ENCODE measurements around the gene SNX17.

The SNX17 gene

DNA sequence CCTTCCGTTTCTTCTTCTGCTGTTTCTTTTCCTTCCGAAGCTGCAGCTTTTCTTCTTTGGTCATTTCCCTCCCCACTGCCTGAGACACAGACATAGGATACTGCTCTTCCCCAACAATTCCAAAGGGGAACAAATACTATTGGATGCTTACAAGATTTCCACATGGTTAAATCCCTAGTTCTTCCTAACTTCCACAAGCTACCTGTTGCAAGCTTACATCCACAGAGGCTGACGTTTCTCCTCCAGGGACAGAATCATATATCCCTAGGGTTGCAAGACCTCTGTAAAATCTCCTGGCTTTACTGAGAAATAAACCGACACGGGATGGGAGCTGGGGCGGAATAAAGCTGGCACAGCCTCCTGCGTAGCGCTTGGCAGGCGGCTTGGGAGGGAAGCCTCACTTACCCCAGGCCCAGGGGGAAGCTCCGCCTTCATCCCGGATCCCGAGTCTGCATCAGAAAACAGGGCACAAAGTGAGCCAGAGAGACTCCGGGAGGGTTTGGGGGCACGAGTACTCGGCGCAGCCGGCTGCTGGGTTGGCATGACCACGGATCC lies 868 bp upstream of the SNX17 start:
- H3K4me3 ChIP-seq (ENCODE audit: control insufficient read depth, low read depth, low read length), result peak overlapping the region; percentile 67
- DNase-seq (ENCODE audit: low read depth), result no peak
- TF ChIP-seq CTCF (IDR thresholded peaks at IDR 0.05; ENCODE audit: control insufficient read depth, insufficient read depth, low read depth, low read length, missing control alignments), result no peak

DNA sequence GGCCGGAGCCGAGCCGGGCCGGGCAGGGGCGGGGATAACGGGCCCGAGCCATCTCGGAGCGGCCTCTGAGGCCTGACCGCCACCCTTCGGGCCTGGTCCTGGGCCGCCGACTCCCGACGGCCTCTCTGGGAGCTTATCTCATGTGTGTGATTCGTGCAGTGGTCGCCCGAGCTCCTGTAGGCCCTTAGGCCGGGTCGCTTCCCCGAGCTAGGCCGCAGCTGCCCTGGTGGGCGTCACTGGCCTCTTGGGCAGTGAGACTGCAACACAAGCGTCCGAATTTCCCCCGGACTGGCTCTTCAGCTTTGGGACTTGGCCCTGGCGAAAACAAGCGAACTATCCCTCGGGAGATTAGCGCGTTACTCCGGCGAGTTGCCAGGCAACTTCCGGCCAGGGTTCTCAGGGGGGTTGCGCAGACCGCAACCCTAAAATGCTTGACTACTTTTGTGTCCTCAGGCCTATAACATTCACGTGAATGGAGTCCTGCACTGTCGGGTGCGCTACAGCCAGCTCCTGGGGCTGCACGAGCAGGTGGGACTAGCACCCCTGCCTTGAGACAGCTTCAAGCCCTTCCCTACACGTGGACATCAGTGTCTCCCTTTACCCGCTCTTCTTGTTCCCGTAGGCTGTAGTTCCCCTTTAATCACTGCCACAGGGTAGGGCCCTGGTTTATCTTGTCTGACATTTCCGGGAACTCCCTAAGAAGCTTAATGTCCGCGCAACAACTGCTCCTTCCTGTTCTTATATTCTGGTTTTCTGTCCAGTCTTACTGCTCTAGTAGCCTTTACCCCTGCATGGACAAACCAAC lies 602 bp downstream of the SNX17 start:
- H3K4me3 ChIP-seq (ENCODE audit: control insufficient read depth, low read depth, low read length), result peak overlapping the region; percentile 84
- TF ChIP-seq CTCF (IDR thresholded peaks at IDR 0.05; ENCODE audit: control insufficient read depth, insufficient read depth, low read depth, low read length, missing control alignments), result no peak
- DNase-seq (ENCODE audit: low read depth), result no peak

DNA sequence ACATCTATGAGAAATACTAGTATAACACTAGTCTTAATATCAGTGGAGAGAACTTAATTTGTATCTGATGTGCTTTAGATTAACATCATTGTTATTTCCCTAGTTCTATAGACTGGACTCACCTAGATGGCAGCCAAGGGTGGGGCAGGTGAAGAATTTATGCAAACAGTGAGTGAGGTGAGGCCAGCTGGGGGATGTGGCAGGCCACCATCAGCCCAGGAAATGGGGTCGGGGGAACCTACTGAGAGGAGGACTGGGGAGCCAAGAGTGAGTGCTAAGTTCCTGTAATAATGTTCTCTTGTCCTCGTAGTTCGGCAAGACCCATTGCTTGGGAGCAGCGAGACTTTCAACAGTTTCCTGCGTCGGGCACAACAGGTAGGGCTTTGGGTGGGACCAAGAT lies 2.5 kb downstream of the SNX17 start:
- no peak overlapping the region for H3K4me3 ChIP-seq (ENCODE audit: control insufficient read depth, low read depth, low read length)
- no peak for TF ChIP-seq CTCF (IDR thresholded peaks at IDR 0.05; ENCODE audit: control insufficient read depth, insufficient read depth, low read depth, low read length, missing control alignments)
- no peak for DNase-seq (ENCODE audit: low read depth)

DNA sequence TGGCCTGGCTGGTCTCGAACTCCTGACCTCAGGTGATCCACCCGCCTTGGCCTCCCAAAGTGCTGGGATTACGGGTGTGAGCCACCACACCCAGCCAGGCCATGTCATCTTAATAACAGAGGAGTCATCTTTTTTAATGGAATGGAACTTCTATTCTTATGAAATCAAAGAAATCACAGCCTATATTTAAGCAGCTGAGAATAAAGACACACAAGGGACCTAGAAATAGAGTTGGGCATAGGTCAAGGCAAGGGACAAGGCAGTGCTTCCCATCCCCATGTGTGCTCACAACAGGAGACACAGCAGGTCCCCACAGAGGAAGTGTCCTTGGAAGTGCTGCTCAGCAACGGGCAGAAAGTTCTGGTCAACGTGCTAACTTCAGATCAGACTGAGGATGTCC lies 3.2 kb downstream of the SNX17 start:
- no peak overlapping the region for H3K4me3 ChIP-seq (ENCODE audit: control insufficient read depth, low read depth, low read length)
- no peak for DNase-seq (ENCODE audit: low read depth)
- TF ChIP-seq CTCF (IDR thresholded peaks at IDR 0.05; ENCODE audit: control insufficient read depth, insufficient read depth, low read depth, low read length, missing control alignments), result no peak

- no peak for TF ChIP-seq CTCF (IDR thresholded peaks at IDR 0.05; ENCODE audit: control insufficient read depth, insufficient read depth, low read depth, low read length, missing control alignments)
- H3K4me3 ChIP-seq (ENCODE audit: control insufficient read depth, low read depth, low read length), result no peak overlapping the region
- no peak for DNase-seq (ENCODE audit: low read depth)
These were observed 5.2 kb downstream of the SNX17 start for GRCh38 chr2:27375513-27376099.

DNA sequence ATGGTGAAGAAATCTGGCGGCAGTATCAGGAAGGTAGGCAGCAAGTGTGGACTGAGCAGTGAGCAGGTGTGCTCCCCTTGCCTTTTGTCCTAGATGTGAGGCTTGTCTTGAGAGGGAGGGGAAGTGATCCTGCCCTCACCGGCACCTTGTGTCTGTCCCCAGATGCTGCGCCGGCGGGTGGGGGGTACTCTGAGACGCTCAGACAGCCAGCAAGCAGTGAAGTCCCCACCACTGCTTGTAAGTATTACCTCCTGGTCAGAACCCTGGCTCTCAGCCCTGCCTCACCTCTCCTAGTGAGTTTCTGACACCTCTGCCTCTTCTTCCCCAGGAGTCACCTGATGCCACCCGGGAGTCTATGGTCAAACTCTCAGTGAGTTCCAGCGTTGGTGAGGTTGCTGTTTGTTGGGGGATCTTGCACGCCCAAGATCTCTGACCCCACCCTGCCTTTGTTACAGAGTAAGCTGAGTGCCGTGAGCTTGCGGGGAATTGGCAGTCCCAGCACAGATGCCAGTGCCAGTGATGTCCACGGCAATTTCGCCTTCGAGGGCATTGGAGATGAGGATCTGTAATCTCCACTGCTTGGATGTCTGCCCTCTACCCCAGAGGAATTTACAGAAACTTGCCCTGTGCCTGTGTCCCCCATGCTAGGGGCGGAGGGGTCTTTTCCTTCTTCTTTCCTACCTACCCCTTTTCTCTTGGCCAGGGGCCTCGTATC lies 5.9 kb downstream of the SNX17 start:
- H3K4me3 ChIP-seq (ENCODE audit: control insufficient read depth, low read depth, low read length), result no peak overlapping the region
- DNase-seq (ENCODE audit: low read depth), result no peak
- no peak for TF ChIP-seq CTCF (IDR thresholded peaks at IDR 0.05; ENCODE audit: control insufficient read depth, insufficient read depth, low read depth, low read length, missing control alignments)
